ENCODE data around the gene TMPRSS4.
A peak's percentile ranks its signal among the peaks of the same experiment; 100 is the strongest.

The TMPRSS4 gene, protein sequence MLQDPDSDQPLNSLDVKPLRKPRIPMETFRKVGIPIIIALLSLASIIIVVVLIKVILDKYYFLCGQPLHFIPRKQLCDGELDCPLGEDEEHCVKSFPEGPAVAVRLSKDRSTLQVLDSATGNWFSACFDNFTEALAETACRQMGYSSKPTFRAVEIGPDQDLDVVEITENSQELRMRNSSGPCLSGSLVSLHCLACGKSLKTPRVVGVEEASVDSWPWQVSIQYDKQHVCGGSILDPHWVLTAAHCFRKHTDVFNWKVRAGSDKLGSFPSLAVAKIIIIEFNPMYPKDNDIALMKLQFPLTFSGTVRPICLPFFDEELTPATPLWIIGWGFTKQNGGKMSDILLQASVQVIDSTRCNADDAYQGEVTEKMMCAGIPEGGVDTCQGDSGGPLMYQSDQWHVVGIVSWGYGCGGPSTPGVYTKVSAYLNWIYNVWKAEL

GRCh38 chr11:118076754-118077281, at the start of gene TMPRSS4:
TMPRSS4 (plus strand) TSS chr11:118077078; CDS start chr11:118077303, 225 bp downstream.
- Mint-ChIP-seq H3K4me3 (no peak within 1 kb of the TSS), H3K27me3 (peaks cover 8% of the 10 kb centered on the region), H3K36me3 (ENCODE audit: low read depth) (no peaks in the 10 kb centered on the region), H3K9me3 (no peaks in the 10 kb centered on the region), H3K27ac (no peak within 1 kb of the TSS), H3K4me1 (peaks cover 5% of the 10 kb centered on the region)
- ATAC-seq (no peak), DNase-seq (no peak)

- no peaks in the 10 kb centered on the region for H3K27me3 Mint-ChIP-seq
- no peak for DNase-seq
- H3K4me1 Mint-ChIP-seq = peaks cover 37% of the 10 kb centered on the region
- no peaks in the 10 kb centered on the region for H3K9me3 Mint-ChIP-seq
- H3K4me3 Mint-ChIP-seq = no peak overlapping the region
- H3K36me3 Mint-ChIP-seq (ENCODE audit: low read depth) = no peaks in the 10 kb centered on the region
- ATAC-seq = no peak
- no peak overlapping the region for H3K27ac Mint-ChIP-seq
These were observed 49.2 kb upstream of the TMPRSS4 start for GRCh38 chr11:118027694-118028093.

- H3K4me1 Mint-ChIP-seq = peaks cover 45% of the 10 kb centered on the region
- H3K27me3 Mint-ChIP-seq = no peaks in the 10 kb centered on the region
- H3K36me3 Mint-ChIP-seq (ENCODE audit: low read depth) = no peaks in the 10 kb centered on the region
- peak overlapping the region; percentile 60 for H3K27ac Mint-ChIP-seq
- DNase-seq = no peak
- no peak for ATAC-seq
- H3K9me3 Mint-ChIP-seq = no peaks in the 10 kb centered on the region
- H3K4me3 Mint-ChIP-seq = no peak overlapping the region
These were observed 48.3 kb upstream of the TMPRSS4 start for GRCh38 chr11:118028626-118029025.

GRCh38 chr11:118033443-118033842, 43.4 kb upstream of the TMPRSS4 start:
- Mint-ChIP-seq H3K27me3 (no peaks in the 10 kb centered on the region), H3K4me3 (no peak overlapping the region), H3K36me3 (ENCODE audit: low read depth) (no peaks in the 10 kb centered on the region), H3K9me3 (no peaks in the 10 kb centered on the region), H3K27ac (no peak overlapping the region), H3K4me1 (peaks cover 29% of the 10 kb centered on the region)
- no peak for ATAC-seq
- DNase-seq = no peak

DNA sequence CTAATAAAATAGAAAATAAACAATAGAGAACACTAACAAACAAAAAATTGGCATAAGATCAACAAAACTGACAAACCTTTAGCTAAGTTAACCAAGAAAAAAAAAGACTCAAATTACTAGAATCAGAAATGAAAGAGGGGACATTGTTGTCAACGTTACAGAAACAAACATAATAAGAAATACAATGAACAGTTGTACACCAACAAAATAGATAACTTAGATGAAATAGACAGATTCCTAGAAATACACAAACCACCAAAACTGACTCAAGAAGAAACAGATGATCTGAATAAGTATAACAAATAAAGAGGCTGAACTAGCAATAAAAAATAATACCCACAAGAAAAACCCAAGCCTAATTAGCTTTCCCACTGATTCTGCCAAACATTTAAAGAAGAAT, 34.7 kb upstream of the TMPRSS4 start:
- Mint-ChIP-seq H3K4me3 (peak overlapping the region; percentile 0), H3K27me3 (no peaks in the 10 kb centered on the region), H3K9me3 (no peaks in the 10 kb centered on the region), H3K27ac (peak overlapping the region; percentile 32), H3K36me3 (ENCODE audit: low read depth) (no peaks in the 10 kb centered on the region), H3K4me1 (peaks cover 62% of the 10 kb centered on the region)
- ATAC-seq (no peak), DNase-seq (no peak)

GRCh38 chr11:118042796-118043195, 34.1 kb upstream of the TMPRSS4 start:
- Mint-ChIP-seq H3K4me1 (peaks cover 68% of the 10 kb centered on the region), H3K27me3 (no peaks in the 10 kb centered on the region), H3K27ac (peak overlapping the region; percentile 55), H3K4me3 (peak overlapping the region; percentile 0), H3K36me3 (ENCODE audit: low read depth) (no peaks in the 10 kb centered on the region), H3K9me3 (no peaks in the 10 kb centered on the region)
- DNase-seq = no peak
- no peak for ATAC-seq

- ATAC-seq (no peak), DNase-seq (no peak)
- no peak overlapping the region for H3K4me3 Mint-ChIP-seq
- H3K9me3 Mint-ChIP-seq = no peaks in the 10 kb centered on the region
- H3K27me3 Mint-ChIP-seq = no peaks in the 10 kb centered on the region
- peak overlapping the region; percentile 94 for H3K27ac Mint-ChIP-seq
- H3K36me3 Mint-ChIP-seq (ENCODE audit: low read depth) = no peaks in the 10 kb centered on the region
- peaks cover 81% of the 10 kb centered on the region for H3K4me1 Mint-ChIP-seq
These were observed 31.7 kb upstream of the TMPRSS4 start for GRCh38 chr11:118045191-118045590.

GRCh38 chr11:118046051-118046963, 30.6 kb upstream of the TMPRSS4 start:
- H3K36me3 Mint-ChIP-seq (ENCODE audit: low read depth) = no peaks in the 10 kb centered on the region
- ATAC-seq (peak; percentile 87), DNase-seq (no peak)
- peaks cover 89% of the 10 kb centered on the region for H3K4me1 Mint-ChIP-seq
- no peaks in the 10 kb centered on the region for H3K27me3 Mint-ChIP-seq
- peak overlapping the region; percentile 94 for H3K27ac Mint-ChIP-seq
- peak overlapping the region; percentile 60 for H3K4me3 Mint-ChIP-seq
- H3K9me3 Mint-ChIP-seq = no peaks in the 10 kb centered on the region

DNA sequence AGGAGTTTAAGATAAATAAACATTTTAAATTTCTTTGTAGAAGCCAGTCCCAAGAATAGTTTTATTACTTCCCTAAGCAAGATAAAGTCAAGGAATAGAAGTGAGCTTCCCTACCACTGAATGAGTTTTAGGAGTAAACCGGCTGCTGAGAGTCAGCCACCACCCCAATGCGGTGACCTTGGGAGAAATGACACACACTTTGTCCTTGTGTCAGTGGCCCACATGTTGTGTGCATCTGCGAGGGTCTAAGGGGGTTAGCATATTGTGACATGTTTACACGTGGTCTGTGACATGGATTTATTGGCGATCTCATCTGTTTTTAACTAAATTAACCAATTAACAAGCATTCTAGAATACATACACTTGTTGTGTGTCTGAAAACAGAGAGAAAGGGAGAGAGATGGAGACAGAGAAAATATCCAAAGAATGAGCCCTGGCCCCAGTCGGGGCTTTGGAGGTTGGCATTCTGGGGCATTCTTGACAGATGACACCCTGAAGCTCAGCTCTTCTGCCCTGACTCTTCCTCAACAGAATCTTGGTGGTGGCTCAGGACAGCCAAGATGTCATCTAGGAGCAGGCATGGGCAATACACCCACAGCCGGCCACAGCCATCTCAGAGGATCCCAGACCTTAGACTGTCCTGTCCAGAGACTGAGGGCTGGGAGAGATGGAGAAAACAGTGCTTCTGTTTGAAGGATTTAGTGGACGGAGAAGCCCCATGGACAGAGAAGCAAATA, 29.7 kb upstream of the TMPRSS4 start:
- peak; percentile 38 for DNase-seq
- Mint-ChIP-seq H3K27ac (peak overlapping the region; percentile 94), H3K4me3 (peak overlapping the region; percentile 60), H3K9me3 (no peaks in the 10 kb centered on the region), H3K4me1 (peaks cover 89% of the 10 kb centered on the region), H3K27me3 (no peaks in the 10 kb centered on the region), H3K36me3 (ENCODE audit: low read depth) (no peaks in the 10 kb centered on the region)
- ATAC-seq = no peak

- H3K27ac Mint-ChIP-seq = peak overlapping the region; percentile 94
- peaks cover 89% of the 10 kb centered on the region for H3K4me1 Mint-ChIP-seq
- DNase-seq (no peak), ATAC-seq (no peak)
- no peaks in the 10 kb centered on the region for H3K27me3 Mint-ChIP-seq
- H3K4me3 Mint-ChIP-seq = no peak overlapping the region
- H3K36me3 Mint-ChIP-seq (ENCODE audit: low read depth) = no peaks in the 10 kb centered on the region
- H3K9me3 Mint-ChIP-seq = no peaks in the 10 kb centered on the region
These were observed 29.1 kb upstream of the TMPRSS4 start for GRCh38 chr11:118047749-118048148.

- peak overlapping the region; percentile 64 for H3K27ac Mint-ChIP-seq
- no peaks in the 10 kb centered on the region for H3K36me3 Mint-ChIP-seq (ENCODE audit: low read depth)
- no peaks in the 10 kb centered on the region for H3K27me3 Mint-ChIP-seq
- ATAC-seq (no peak), DNase-seq (no peak)
- H3K4me1 Mint-ChIP-seq = peaks cover 90% of the 10 kb centered on the region
- H3K4me3 Mint-ChIP-seq = no peak overlapping the region
- no peaks in the 10 kb centered on the region for H3K9me3 Mint-ChIP-seq
These were observed 28.2 kb upstream of the TMPRSS4 start for GRCh38 chr11:118048472-118049370.

DNA sequence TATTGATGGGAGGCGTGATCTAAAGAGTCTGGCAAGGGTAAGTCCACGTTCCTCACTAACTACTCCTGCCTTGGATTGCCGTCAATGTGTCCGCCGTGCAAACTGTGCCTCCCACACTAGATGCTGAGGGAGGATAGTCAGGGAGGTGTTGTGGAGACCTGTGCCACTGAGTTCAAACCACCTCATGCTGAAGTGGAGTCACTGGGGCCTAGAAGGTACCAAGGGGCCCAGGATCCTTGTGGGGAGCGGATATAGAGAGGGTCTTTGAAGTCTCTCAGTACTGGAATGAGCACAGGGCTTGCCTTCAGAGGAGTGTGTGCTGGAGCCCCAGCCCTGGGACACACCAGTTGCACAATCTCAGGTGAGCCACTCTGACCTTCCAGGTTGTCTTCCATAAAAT, 27.1 kb upstream of the TMPRSS4 start:
- ATAC-seq = no peak
- Mint-ChIP-seq H3K4me3 (no peak overlapping the region), H3K9me3 (no peaks in the 10 kb centered on the region), H3K4me1 (peaks cover 79% of the 10 kb centered on the region), H3K27me3 (no peaks in the 10 kb centered on the region), H3K36me3 (ENCODE audit: low read depth) (no peaks in the 10 kb centered on the region), H3K27ac (no peak overlapping the region)
- DNase-seq = no peak

- Mint-ChIP-seq H3K4me3 (no peak overlapping the region), H3K27me3 (no peaks in the 10 kb centered on the region), H3K9me3 (no peaks in the 10 kb centered on the region), H3K27ac (peak overlapping the region; percentile 44), H3K4me1 (peaks cover 74% of the 10 kb centered on the region), H3K36me3 (ENCODE audit: low read depth) (no peaks in the 10 kb centered on the region)
- ATAC-seq = no peak
- no peak for DNase-seq
These were observed 26.5 kb upstream of the TMPRSS4 start for GRCh38 chr11:118050208-118050891.

Data from activated naive CD8-positive, alpha-beta T cell treated with anti-CD3 and anti-CD28 coated beads, Interleukin-2, amount 50 U/mL, for 24 hours (primary cell).